HG03135 (cell line): Measurements from ENCODE around the gene EFCAB13.

Source experiments
- ATAC-seq: cut with Tn5 transposase; IDR thresholded peaks from one replicate; pipeline ENCODE4 v1.9.1; 2021; ENCODE audit warnings: mild to moderate bottlenecking, moderate library complexity; ENCODE audit not compliant: unreplicated experiment

Gene EFCAB13

GRCh38 chr17:47295037-47295873, 28.5 kb upstream of the EFCAB13 start:
- no peak for ATAC-seq

GRCh38 chr17:47295874-47296255, 27.9 kb upstream of the EFCAB13 start:
- ATAC-seq: no peak

- no peak for ATAC-seq
Measured at GRCh38 chr17:47297661-47298400, 25.9 kb upstream of the EFCAB13 start.

GRCh38 chr17:47298712-47299111, 25.0 kb upstream of the EFCAB13 start:
- no peak for ATAC-seq

- no peak for ATAC-seq
Measured at GRCh38 chr17:47299239-47299910, 24.4 kb upstream of the EFCAB13 start.

- ATAC-seq: no peak
Measured at GRCh38 chr17:47300718-47301117, 23.0 kb upstream of the EFCAB13 start.

- no peak for ATAC-seq
Measured at GRCh38 chr17:47301161-47301560, 22.6 kb upstream of the EFCAB13 start.

- ATAC-seq: no peak
Measured at GRCh38 chr17:47301831-47302230, 21.9 kb upstream of the EFCAB13 start.

GRCh38 chr17:47304186-47304585, 19.6 kb upstream of the EFCAB13 start:
- no peak for ATAC-seq

- no peak for ATAC-seq
Measured at GRCh38 chr17:47305302-47305923, 18.3 kb upstream of the EFCAB13 start.

GRCh38 chr17:47310186-47310733, 13.5 kb upstream of the EFCAB13 start:
- ATAC-seq: no peak

GRCh38 chr17:47311420-47311819, 12.3 kb upstream of the EFCAB13 start:
- ATAC-seq: no peak

- no peak for ATAC-seq
Measured at GRCh38 chr17:47315451-47316266, 8.1 kb upstream of the EFCAB13 start.

- no peak for ATAC-seq
Measured at GRCh38 chr17:47316311-47316710, 7.4 kb upstream of the EFCAB13 start.

GRCh38 chr17:47317119-47317518, 6.6 kb upstream of the EFCAB13 start:
- no peak for ATAC-seq

GRCh38 chr17:47318197-47318918, 5.4 kb upstream of the EFCAB13 start:
- no peak for ATAC-seq

- no peak for ATAC-seq
Measured at GRCh38 chr17:47320879-47321502, 2.8 kb upstream of the EFCAB13 start.

GRCh38 chr17:47324224-47325020, 667 bp downstream of the EFCAB13 start:
- peak; percentile 37 for ATAC-seq
